Epithelial cell of esophagus (primary cell): ENCODE results near the gene EGR4.
A peak's percentile ranks its signal among the peaks of the same experiment; 100 is the strongest.

Experiments
- DNase-seq: peaks from one replicate; pipeline ENCODE4 v3.0.0; 2010; ENCODE audit warnings: low read depth
- H3K4me3 ChIP-seq: 2 replicates; pipeline ENCODE4 v1.5.1; 2011; ENCODE audit warnings: mild to moderate bottlenecking, low read length, control low read depth
- CTCF ChIP-seq: IDR thresholded peaks from 2 replicates; pipeline ENCODE4 v1.5.1; 2011; ENCODE audit warnings: low read depth, mild to moderate bottlenecking, low read length, control low read depth, inconsistent platforms; ENCODE audit not compliant: insufficient read depth; ENCODE audit errors: missing control alignments

Gene EGR4

GRCh38 chr2:73268830-73269685, 24.3 kb downstream of the EGR4 start:
- DNase-seq = peak; percentile 77

GRCh38 chr2:73268366-73268829, 24.9 kb downstream of the EGR4 start:
- DNase-seq = no peak
- TF ChIP-seq CTCF = no peak
- H3K4me3 ChIP-seq = peak overlapping the region; percentile 49

More at GRCh38 chr2:73268830-73269685, 24.3 kb downstream of the EGR4 start:
- peak; percentile 28 for TF ChIP-seq CTCF
- peak overlapping the region; percentile 49 for H3K4me3 ChIP-seq

- TF ChIP-seq CTCF = no peak
- no peak overlapping the region for H3K4me3 ChIP-seq
- no peak for DNase-seq
Observed at GRCh38 chr2:73267008-73267407, 26.3 kb downstream of the EGR4 start.

- TF ChIP-seq CTCF = no peak
- no peak overlapping the region for H3K4me3 ChIP-seq
- DNase-seq = peak; percentile 58
Observed at GRCh38 chr2:73266061-73266901, 27.1 kb downstream of the EGR4 start.

- no peak for TF ChIP-seq CTCF
- H3K4me3 ChIP-seq = no peak overlapping the region
- no peak for DNase-seq
Observed at GRCh38 chr2:73265298-73266060, 27.9 kb downstream of the EGR4 start.

GRCh38 chr2:73264783-73265182, 28.6 kb downstream of the EGR4 start:
- TF ChIP-seq CTCF = no peak
- H3K4me3 ChIP-seq = no peak overlapping the region
- DNase-seq = no peak
